ENCODE data around the gene TESK1.
A peak's percentile ranks its signal among the peaks of the same experiment; 100 is the strongest.

TESK1 gene

GRCh38 chr9:35649431-35650340 is 44.6 kb downstream of the TESK1 start:
- no peak for DNase-seq

GRCh38 chr9:35650341-35651158 is 45.5 kb downstream of the TESK1 start, which contains the start of gene SIT1:
Gene SIT1, minus strand, starts transcription at chr9:35650931. Its CDS starts 78 bp downstream, at chr9:35650853.
- DNase-seq: no peak

GRCh38 chr9:35651956-35652828 is 47.1 kb downstream of the TESK1 start:
- DNase-seq: no peak

- DNase-seq: no peak
These were observed 47.8 kb downstream of the TESK1 start for GRCh38 chr9:35652829-35653209.

- no peak for DNase-seq
These were observed 48.5 kb downstream of the TESK1 start for GRCh38 chr9:35653611-35654010.

GRCh38 chr9:35656348-35656747 is 51.3 kb downstream of the TESK1 start:
- DNase-seq: no peak

- DNase-seq: no peak
These were observed 51.9 kb downstream of the TESK1 start for GRCh38 chr9:35656831-35657545.

- peak; percentile 98 for DNase-seq
These were observed 52.6 kb downstream of the TESK1 start, which contains the start of gene RMRP for GRCh38 chr9:35657546-35658136. Gene RMRP, minus strand, starts transcription at chr9:35658019.

GRCh38 chr9:35658137-35658967 is 53.3 kb downstream of the TESK1 start, which contains the start of gene CCDC107:
Gene CCDC107, plus strand, starts transcription at chr9:35658292. Its CDS starts 88 bp downstream, at chr9:35658380.
- peak; percentile 84 for DNase-seq

GRCh38 chr9:35658968-35659220 is 53.8 kb downstream of the TESK1 start:
- DNase-seq: no peak

GRCh38 chr9:35659340-35659739 is 54.3 kb downstream of the TESK1 start:
- DNase-seq: no peak
